Cerebellar cortex (tissue), 1 donor: ENCODE results near the gene FGF14.
A peak's percentile ranks its signal among the peaks of the same experiment; 100 is the strongest.
"Not testable (repeated sequence)": the region's sequence is repeated elsewhere in the genome, so short reads cannot be mapped to it uniquely, and the experiment has no call there.

ENCODE experiments used
- DNase-seq: peaks from one replicate; pipeline ENCODE4 v3.0.0-alpha.2; 2015; ENCODE audit warnings: low spot score

FGF14 gene

DNA sequence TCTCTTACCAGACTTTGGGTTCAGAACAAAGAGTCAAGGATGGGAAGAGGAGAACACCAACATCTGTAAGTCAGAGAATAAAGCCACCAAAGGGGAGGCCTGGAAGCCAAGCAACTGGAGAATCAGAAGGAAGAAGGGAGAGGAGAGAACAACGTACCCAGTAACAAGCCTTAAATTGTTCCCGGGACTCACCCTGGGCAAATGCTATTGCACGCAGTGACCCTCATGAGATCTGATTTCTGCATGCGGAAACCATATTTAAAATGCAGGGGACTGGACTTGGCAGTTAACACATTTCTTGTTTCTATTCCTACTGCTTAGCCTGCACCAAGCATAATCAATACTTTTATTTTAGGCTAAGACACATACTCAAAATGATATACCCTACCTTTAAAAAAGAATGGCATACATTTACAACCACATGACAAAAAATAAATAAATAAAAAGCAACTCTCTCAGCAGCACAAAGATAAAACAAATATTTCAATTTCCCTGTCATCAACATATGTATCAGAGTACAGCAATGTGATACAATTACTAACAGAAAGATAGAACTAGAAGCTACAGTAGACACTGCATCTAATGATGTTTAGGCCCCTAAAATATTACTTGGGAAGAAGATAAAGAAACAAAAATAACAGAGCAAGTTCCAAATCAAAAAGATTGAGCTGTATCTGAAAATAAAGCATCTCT is 534.8 kb downstream of the FGF14 start:
- DNase-seq: no peak

DNA sequence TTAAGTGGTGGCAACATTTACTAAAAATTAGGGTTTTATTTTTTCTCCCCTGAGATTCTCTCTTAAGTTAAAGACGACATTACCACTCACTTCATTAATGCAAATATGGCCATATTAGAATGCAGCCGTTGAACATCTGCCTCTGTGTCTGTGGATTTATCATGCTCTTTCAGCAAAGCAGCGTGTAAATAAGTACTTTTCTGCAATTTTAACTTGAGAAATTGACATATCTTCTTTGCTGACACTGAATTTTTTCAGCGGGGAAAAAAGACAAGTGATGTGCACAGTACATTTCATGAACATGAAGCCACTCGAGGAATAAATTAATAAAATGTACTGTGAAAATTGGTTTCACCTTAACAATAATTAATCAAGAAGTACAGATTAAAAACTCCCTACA is 543.0 kb downstream of the FGF14 start:
- no peak for DNase-seq

DNA sequence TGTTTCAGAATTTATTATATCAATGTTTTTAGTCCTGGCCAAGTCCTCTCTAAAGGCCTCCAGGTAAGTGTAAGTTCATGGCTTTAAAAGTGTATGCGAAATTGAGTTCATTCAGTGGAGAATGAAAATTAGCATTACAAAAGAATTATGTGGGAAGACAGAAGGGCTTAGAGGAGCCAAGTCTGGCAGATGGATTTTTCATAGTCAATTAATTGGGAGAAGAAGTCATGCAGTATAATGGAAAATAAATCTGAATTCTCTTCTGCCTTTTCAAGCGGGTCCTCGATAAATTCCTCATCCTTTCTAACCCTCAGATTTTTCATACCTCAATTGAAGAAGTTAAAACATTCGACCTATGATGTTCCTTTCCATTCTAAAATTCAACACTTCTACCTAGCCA is 555.1 kb downstream of the FGF14 start:
- peak; percentile 77 for DNase-seq

DNA sequence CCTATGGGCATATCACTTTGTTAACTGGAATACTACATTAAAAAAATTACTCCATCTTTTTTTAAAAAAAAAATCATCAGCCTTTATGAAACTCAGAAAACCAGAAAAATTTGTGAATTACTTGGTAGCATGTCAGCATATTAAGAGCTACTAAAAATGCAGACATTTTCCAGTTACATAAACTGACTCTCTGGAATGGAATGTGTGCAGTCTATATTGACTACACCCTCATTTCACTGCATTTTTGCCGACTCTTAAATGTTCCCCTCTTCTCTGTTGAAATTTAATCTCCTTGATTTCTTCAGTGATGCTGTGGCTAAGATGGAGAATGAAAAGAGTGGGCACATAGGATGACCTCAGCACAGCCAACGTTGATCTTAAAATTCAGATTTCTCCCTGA is 555.6 kb downstream of the FGF14 start:
- DNase-seq: no peak

DNA sequence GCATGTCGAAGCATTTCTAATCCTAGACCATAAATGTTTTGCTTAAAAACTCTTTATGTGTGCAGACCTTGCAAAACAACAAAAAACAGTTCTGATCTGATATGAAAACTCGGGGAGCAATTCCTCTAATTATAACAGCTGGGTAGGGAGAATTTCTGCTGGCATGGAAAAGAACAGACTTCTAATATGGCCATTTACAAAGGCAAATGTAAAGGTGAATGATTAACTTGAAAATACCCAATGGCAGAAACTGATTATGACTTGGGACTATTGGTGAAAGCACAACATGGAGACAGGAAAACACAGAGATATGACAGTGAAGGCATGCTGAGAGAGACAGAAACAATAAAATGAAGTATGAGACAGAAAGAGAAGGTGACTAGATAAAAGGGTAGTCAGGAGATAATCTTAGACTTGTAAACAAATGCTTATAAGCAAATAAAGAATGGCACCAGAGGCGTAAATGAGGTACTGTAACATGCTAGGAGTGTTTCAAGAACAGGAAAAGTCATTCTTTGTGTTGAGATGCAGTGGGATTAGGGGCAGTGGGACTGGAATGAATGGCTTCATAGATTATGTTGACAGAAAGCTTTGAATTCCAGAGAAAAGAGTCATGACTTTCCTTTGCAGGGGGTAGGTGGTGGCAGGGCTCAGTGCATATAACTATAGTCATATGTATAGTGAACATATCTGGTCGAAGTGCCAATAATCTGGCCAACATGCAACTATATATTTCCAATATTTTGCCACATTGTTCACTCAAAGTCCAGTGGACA is 556.4 kb downstream of the FGF14 start:
- DNase-seq: no peak

DNA sequence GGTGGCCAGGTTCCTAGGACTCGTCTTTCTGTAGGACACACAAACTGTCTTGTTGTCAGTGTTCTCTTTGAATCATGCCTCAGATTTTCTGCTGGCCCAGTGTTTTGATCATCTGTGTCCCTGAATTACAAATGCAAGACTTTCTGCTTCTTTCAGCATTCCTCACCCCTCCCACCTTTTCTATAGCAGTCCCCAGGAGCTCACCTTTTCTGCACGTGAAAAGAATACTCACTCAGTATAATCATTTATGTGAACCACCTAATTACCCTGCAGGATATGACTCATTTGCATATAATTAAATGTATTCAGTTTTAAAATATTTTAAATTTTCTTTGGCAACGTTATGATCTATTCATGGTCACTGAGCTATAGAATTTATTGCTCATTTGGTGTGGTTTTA is 560.1 kb downstream of the FGF14 start:
- DNase-seq: no peak

DNA sequence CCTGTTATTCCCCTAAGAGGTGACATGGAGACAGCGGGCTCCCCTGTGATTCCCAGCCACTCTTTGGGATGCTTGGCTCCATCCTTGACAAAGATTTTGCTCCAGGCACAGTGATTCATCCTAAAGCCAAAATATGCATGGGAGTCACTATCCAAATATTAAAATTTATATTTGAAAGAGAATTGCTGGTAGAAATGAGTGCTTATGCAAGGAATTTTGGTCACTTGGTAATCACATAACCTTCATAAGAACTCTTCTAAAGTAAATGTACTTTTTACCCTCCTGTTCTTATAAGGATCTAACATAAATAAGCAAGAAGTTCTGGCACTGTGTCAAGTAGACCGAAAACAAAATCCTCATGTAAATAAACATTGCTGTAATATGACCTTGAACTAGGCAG is 563.5 kb downstream of the FGF14 start:
- no peak for DNase-seq

DNA sequence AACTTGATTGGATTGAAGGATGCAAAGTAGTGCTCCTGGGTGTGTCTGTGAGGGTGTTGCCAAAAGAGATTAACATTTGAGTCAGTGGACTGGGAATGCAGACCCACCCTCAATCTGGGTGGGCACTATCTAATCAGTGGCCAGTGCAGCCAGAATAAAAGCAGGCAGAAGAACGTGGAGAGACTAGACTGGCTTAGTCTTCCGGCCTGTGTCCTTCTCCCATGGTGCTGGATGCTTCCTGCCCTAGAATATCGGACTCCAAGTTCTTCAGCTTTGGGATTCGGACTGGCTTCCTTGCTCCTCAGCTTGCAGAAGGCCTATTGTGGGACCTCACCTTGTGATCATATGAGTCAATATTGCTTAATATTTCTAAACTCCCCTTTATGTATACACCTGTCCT is 564.1 kb downstream of the FGF14 start:
- not testable (repeated sequence) for DNase-seq

DNA sequence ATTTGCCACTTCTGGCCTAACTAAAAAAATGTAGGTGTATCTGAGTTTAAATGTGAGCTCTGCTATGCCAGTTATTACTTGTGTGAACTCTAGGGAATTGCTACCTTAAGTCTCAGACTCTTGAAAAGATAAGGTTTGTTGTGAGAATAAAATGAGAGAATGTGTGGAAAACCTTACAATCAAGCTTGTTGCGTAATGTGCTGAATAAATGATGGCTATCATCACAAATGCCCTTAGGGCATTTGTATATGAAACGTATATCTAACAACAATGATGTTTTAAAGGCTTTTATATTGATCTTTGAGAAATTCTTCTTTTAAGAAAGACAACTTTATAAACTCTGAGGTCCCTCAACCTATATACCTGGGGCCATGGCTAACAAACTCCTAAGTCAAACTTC is 564.6 kb downstream of the FGF14 start:
- DNase-seq: no peak

DNA sequence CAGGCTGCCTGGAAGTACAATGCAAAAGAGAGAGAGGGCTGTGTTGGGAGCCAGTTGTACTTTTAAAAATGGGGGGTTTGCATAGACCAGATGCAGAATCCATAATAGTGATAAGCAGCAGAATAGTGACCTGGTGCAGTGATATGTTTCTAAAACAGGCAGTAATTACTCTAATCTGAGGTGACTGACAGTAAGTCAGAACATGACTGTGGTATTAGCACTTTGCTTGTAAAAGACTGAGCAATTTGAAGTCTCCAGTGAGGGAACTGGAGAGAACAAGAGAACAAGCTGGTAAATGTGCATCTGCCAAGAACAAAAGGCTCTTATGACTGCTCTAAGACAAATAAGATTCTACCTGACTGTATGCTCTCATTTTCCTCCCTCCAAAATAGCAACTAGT is 565.9 kb downstream of the FGF14 start:
- DNase-seq: no peak

DNA sequence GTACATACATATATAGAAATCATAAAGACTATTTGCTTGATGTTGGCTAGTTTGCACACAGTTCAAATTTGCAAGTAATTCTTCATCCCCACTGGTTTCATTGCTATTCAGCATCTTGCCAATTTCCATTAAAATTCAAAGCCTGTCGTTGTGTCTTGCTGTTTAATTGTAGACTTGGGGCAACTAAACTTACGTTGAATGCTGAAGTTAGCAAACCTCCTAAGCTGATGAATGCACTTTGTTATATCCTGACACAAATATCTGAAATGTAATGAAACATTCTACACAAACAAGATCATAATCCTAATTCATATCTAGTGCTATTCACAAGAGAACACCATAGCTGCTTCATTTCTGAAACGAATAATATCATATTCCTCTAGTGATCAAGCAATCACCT is 568.2 kb downstream of the FGF14 start:
- DNase-seq: no peak

DNA sequence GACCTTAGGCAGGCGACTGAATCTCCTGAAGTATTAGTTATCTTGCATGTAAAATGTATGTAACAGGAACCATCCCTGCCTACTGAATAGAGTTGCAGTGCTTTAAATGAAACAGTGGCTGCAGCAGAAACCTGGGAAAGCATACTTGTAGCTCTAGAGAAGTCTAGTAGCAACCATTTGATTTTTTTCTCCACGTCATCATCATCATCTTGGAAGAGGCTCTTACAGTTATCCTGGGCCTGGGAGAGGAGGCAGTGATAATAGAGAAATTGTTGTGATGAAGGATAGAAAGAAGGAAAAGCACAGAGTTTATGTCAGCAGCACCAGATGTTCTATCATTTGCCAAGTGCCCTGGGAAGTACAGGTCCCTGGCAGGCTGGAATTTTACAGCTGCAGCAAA is 571.8 kb downstream of the FGF14 start:
- DNase-seq: no peak

DNA sequence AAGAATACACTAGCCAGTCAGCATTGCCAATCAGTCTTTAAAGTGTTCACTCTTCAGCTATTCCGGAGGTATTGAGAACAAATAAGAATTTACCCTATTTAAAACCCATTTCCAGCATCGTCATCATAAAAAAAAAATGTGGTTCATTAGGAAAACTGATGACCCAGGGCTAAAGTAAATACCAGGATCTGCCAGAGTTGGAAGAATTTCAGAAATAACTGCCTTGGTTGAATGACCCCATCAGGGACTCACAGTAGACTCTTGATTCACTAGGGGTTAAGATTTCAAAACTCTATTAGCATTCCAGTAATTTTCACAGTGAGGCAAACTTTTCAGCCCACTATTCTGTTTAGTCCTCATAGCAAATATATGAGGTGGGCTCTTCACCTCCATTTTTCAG is 572.4 kb downstream of the FGF14 start:
- DNase-seq: no peak

DNA sequence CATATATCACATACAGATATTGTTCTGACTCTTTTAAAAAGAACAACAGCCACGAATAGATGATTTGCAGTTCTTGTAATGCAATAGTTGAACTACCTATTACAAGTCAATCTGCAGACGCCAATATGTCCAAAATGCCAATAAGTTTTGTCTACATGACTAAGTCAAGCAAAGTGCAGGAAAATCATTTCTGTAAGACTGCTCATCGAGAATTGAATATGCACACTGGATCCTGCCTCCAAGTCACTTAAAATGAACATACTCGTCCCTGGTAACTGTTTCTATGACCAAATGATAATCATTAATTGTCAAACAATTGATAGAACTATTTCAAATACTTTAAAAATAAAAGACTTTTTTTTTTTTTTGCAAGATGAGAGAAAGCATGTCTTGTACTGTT is 573.7 kb downstream of the FGF14 start:
- no peak for DNase-seq

DNA sequence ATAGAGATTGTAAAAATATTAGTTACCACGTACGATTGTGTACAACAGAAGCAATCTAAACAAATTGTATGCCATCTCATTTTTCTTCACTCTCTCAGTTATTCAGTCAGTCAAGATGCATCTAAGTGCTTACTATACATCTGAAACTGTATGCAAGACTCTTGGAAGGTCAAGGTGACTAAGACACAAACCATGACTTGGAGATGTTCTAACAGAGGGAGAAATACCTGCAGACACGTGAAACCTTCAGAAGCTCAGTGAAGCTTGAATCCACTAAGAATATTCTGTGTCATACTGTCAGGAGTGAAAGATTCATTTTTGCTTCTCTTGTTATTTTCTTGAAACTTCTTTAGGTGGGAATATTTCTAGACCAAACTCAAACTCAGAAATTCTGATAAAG is 584.0 kb downstream of the FGF14 start:
- no peak for DNase-seq

DNA sequence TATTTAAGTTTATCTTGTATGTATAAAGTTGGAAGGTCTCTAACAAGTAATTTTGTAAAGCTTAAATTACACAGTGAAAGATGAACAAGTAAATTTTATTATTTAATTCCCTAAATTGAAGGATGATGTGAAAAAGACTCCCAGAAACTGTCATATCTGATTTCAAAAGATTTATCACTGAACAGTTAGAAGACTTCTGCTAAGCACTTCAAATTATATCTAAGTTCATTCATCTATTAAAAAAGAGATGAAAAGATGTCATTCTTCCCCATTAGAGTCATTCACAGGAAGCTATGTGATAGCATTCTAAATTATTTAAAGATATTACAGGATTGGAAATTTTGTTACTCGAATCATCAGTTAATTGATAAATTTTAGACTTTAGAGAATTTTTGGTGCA is 590.0 kb downstream of the FGF14 start:
- DNase-seq: no peak

DNA sequence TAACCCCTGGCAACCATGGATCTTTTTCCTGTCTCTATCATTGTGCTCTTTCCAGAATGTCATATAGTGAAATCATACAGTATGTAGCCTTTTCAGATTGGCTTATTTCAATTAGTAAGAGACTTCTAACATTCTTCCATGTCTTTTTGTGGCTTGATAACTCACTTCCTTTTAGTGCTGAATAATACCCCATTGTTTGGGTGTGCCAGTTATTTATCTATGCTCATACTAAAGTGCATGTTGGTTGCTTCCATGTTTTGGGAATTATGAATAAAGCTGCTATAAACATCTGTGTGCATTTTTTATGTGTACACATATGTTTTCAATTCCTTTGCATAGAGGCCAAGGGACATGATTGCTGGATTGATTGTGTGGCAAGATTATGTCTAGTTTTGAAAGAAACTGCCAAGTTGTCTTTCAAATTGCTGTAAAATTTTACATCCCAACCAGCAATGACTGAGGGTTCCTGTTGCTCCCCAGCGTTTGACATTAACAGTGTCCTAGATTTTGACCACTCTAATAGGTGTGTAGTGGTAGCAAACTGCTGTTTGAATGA is 590.5 kb downstream of the FGF14 start:
- DNase-seq: no peak

DNA sequence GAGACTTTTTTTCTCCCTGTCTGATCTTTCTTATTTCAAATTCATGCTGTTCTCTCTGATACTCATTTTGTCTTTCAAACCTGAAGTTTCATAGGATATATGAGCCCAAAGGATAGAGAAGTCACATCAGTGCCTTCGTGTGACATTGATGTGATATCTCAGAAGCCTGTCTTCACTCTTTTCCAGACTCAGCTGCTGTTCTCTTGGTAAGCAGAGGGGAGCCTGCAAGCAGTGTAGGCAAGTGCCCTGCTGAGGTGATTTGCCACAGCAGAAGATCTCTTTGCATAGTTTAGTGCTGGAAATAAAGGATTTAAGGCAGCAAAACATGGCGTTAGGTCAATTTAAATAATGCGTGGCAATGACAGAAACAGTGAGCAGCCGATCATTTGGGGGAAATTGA is 602.7 kb downstream of the FGF14 start:
- no peak for DNase-seq

DNA sequence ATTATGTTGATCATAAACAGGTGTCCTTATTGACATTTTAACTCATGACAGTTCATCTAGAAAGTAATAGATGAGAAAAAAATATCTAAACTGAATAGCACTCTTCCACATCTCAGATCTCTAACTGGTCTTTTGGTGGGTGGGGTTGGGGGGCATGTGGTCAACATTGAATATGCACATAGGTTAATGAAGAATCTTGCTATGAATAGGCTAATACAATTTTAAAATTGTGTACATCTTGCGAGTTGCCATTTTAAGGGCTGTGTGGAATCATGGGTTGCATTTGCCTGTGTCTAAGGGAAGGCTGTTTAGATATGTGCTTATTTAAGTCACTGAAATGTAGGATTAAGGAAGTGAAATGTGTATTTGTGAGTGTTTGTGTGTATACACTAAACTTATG is 603.4 kb downstream of the FGF14 start:
- DNase-seq: no peak

DNA sequence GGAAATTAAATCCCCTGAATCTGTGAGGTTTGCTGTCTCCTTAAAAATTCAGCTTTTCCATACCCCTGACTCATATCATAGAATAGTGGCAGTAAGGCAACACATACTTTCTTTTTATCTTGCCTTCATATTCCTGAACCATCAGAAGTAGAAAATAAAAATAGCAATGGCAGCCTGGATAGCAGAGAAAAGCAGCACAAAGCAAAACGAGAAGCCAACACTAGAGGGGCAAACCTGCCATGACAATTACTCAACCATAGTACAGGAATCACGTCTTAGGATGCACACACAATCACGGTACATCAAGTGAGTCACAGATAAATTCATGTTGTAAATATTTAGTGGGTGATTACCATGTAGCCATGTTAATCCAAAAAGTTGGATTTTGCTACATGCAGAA is 606.4 kb downstream of the FGF14 start:
- no peak for DNase-seq

DNA sequence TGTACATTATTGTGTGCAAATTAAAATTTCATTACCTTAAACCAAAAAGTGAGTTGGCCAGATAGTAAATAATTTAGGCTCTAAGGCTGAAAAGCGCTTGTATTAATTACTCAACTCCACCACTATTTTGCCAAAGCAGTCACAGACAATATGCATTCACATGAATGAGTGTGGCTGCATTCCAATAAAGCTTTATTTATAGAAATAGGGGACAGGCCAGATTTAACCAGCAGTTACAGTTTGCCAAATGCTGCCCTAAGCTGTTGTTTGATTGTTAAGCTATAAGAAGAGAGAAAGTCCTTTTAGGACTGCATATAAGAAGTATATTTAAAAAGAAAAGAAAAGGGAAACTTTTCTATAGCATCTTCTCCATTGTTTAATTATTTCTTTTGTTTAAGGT is 606.8 kb downstream of the FGF14 start:
- peak; percentile 90 for DNase-seq

DNA sequence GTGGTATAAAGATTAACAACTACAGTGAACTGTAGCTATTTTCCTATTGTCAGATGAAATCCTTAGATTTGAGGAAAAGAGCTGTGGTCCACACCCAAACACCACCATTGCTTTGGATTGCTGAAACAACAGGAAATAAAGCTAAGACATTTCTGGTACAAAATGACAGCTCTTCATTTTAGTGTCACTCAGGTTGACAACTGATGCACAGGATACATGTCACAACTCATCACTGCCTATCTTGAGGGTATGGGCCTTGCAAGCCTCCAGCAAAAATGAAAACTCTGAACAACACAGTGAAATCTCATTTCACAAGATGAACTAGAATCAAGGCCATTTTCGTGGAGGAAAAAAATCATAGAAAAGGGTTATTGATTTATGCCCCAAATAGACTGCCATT is 609.7 kb downstream of the FGF14 start:
- DNase-seq: no peak

DNA sequence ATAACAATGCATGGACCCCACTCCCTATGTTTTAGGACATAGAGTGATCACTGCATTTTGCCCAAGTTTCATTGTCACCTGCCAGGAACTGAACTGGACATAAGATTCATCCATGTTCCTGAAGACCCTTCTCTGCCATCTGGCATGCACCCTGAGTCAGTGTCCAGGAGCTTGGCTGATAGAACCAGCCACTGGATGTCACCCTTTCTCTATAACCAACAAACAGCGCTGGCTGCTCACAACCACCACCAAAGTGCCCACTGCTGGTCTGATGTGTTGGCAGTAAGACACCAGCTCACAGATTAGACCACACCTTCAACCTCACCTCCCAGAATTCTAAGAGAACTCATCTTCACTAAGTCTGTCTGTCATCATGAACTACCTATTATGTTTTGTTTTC is 616.0 kb downstream of the FGF14 start:
- DNase-seq: peak; percentile 66

DNA sequence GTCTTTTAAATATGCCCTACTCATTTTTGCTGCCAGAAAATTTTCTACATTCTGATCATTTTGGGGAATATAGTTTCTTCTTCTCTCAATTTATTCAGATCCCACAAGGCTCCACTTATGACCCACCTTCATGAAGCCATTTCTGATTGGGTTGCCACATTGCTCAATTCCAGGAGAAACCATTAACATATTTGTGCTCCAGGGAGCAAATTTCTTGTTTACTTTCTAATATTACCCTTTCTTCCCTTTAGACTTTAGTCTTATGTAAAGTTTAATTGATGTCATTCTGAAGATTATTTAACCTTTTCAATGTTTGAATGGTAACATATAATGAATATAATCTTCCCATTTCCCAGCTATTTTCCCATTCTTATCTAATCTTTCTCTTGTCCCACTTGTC is 617.5 kb downstream of the FGF14 start:
- DNase-seq: no peak
